PC-9 (cell line): ENCODE measurements around the gene ALDH3A1. TPM values are rescaled to one million over a fixed set of nuclear protein-coding genes. Genes with fewer than 3 reads are reported as not detected.

Experiments
- BruUV-seq: library from RNA; stranded (reverse); fragments of 400-500 nt; replicated peaks from 2 replicates; lab custom pipeline; 2021; lab: Mats Ljungman, UMichigan
- CTCF ChIA-PET: fragments of 300-600 bp; sonication (Branson Sonifier 250); formaldehyde crosslinking; loops from one replicate; lab custom pipeline; 2022; ENCODE audit warnings: antibody characterized with exemption; lab: Charles Lee
- POLR2A ChIA-PET: fragments of 300-600 bp; sonication (Branson Sonifier 250); formaldehyde crosslinking; loops from one replicate; lab custom pipeline; 2022; ENCODE audit warnings: antibody characterized with exemption; ENCODE audit not compliant: unreplicated experiment; lab: Charles Lee
- DNase-seq, 2 experiments: peaks; one replicate each; pipeline versions ENCODE4 v3.0.0 to v3.0.0-alpha.2; 2015 to 2022; ENCODE audit warnings: mixed read lengths in 1 of 2
- H2AFZ ChIP-seq: fragments of 200-600 bp; sonication (generic); 2 replicates; pipeline ENCODE4 v1.8.1; 2017; ENCODE audit warnings: antibody characterized with exemption
- H3F3A ChIP-seq: fragments of 200-600 bp; sonication (generic); 2 replicates; pipeline ENCODE4 v1.8.1; 2017; ENCODE audit warnings: antibody characterized with exemption, mild to moderate bottlenecking, low read depth; ENCODE audit not compliant: insufficient read depth
- H3K27ac ChIP-seq: fragments of 200-600 bp; sonication (generic); 2 replicates; pipeline ENCODE4 v1.6.1; 2016; ENCODE audit warnings: mixed run types
- H3K27me3 ChIP-seq: fragments of 200-600 bp; sonication (generic); 2 replicates; pipeline ENCODE4 v1.6.1; 2016; ENCODE audit warnings: low read depth, mixed run types; ENCODE audit not compliant: insufficient read depth
- H3K36me3 ChIP-seq: fragments of 200-600 bp; sonication (generic); 2 replicates; pipeline ENCODE4 v1.6.1; 2016; ENCODE audit warnings: low read depth, mixed run types
- H3K4me1 ChIP-seq: fragments of 200-600 bp; sonication (generic); replicated peaks from 2 replicates; pipeline ENCODE4 v1.6.1; 2016; ENCODE audit warnings: mixed run types; ENCODE audit not compliant: insufficient read depth
- H3K4me2 ChIP-seq: fragments of 200-600 bp; sonication (generic); 2 replicates; pipeline ENCODE4 v1.6.1; 2017; ENCODE audit warnings: mixed run types
- H3K4me3 ChIP-seq: fragments of 200-600 bp; sonication (generic); 2 replicates; pipeline ENCODE4 v1.6.1; 2016; ENCODE audit warnings: mixed run types
- H3K79me2 ChIP-seq: fragments of 200-600 bp; sonication (generic); 2 replicates; pipeline ENCODE4 v1.6.1; 2017; ENCODE audit warnings: low read depth, mixed run types
- H3K9me2 ChIP-seq: fragments of 200-600 bp; sonication (generic); 2 replicates; pipeline ENCODE4 v1.8.1; 2017; ENCODE audit warnings: mild to moderate bottlenecking; ENCODE audit not compliant: insufficient read depth
- H3K9me3 ChIP-seq: fragments of 200-600 bp; sonication (generic); 2 replicates; pipeline ENCODE4 v1.8.1; 2016; ENCODE audit warnings: low read depth; ENCODE audit not compliant: insufficient read depth
- H4K20me1 ChIP-seq: fragments of 200-600 bp; sonication (generic); 2 replicates; pipeline ENCODE4 v1.8.1; 2017; ENCODE audit not compliant: insufficient read depth
- EZH2 ChIP-seq: fragments of 200-600 bp; sonication (generic); IDR thresholded peaks from 2 replicates; pipeline ENCODE4 v1.8.0; 2017; ENCODE audit warnings: antibody characterized with exemption, low read depth
- intact Hi-C: fragments of 100-400 bp; cut with micrococcal nuclease; formaldehyde crosslinking; loops from one replicate; pipeline ENCODE4 v1.10.0; 2022; ENCODE audit not compliant: unreplicated experiment
- total RNA-seq: library from RNA; stranded (reverse); gene quantifications from 2 replicates; pipeline ENCODE4 v1.2.3, GENCODE V29; 2021
- TF ChIP-seq, protein P1 (sequence below): fragments of 200-600 bp; sonication (generic); conservative IDR thresholded peaks from 2 replicates; pipeline ENCODE4 v1.6.1; 2017; ENCODE audit warnings: mixed run types, antibody characterized with exemption, mild to moderate bottlenecking, moderate library complexity

The ALDH3A1 gene
- total RNA-seq, 1 experiment from 2014 or later: 1,620 TPM

GRCh38 chr17:19737305-19738072 is 10.6 kb downstream of the ALDH3A1 start:
- H3K9me3 ChIP-seq: no peaks in the 10 kb centered on the region
- peaks cover 38% of the 10 kb centered on the region for H3F3A ChIP-seq
- peaks cover 3% of the 10 kb centered on the region; the same call in 1 of the 2 replicates for H3K36me3 ChIP-seq
- intact Hi-C loops: no loop called here
- ChIA-PET CTCF (no interaction called here), POLR2A (interaction anchor here (0.6 to 0.9 kb wide), 2 partner anchors 14 to 89 kb away, joined by 4 to 7 read pairs; partner anchors contain the start of gene ALDH3A2)
- H3K9me2 ChIP-seq: no peaks in the 10 kb centered on the region
- H3K27ac ChIP-seq: no peak overlapping the region
- no peaks in the 10 kb centered on the region for H3K27me3 ChIP-seq
- BruUV-seq: no TSS peak
- H3K4me2 ChIP-seq: no peak overlapping the region
- H2AFZ ChIP-seq: no peak overlapping the region
- no peak overlapping the region for H3K4me3 ChIP-seq
- peaks cover 16% of the 10 kb centered on the region for H3K4me1 ChIP-seq
- DNase-seq: no peak
- TF ChIP-seq EZH2: no peak
- TF ChIP-seq, protein P1, sequence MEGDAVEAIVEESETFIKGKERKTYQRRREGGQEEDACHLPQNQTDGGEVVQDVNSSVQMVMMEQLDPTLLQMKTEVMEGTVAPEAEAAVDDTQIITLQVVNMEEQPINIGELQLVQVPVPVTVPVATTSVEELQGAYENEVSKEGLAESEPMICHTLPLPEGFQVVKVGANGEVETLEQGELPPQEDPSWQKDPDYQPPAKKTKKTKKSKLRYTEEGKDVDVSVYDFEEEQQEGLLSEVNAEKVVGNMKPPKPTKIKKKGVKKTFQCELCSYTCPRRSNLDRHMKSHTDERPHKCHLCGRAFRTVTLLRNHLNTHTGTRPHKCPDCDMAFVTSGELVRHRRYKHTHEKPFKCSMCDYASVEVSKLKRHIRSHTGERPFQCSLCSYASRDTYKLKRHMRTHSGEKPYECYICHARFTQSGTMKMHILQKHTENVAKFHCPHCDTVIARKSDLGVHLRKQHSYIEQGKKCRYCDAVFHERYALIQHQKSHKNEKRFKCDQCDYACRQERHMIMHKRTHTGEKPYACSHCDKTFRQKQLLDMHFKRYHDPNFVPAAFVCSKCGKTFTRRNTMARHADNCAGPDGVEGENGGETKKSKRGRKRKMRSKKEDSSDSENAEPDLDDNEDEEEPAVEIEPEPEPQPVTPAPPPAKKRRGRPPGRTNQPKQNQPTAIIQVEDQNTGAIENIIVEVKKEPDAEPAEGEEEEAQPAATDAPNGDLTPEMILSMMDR: no peak
- H4K20me1 ChIP-seq: no peaks in the 10 kb centered on the region
- H3K79me2 ChIP-seq: no peaks in the 10 kb centered on the region

GRCh38 chr17:19736071-19736470 is 12.0 kb downstream of the ALDH3A1 start:
- ChIA-PET CTCF (no interaction called here), POLR2A (interaction anchor here (0.7 kb wide), 1 partner anchor 32 kb away, joined by 7 read pairs; no protein-coding TSS in a partner anchor)
- no TSS peak for BruUV-seq
- Histone ChIP-seq H3K4me2 (no peak overlapping the region), H4K20me1 (no peaks in the 10 kb centered on the region), H3K27me3 (no peaks in the 10 kb centered on the region), H3K4me1 (peaks cover 16% of the 10 kb centered on the region), H3K27ac (no peak overlapping the region), H3K9me2 (no peaks in the 10 kb centered on the region), H2AFZ (no peak overlapping the region), H3F3A (peaks cover 34% of the 10 kb centered on the region), H3K9me3 (no peaks in the 10 kb centered on the region), H3K4me3 (no peak overlapping the region), H3K36me3 (no peaks in the 10 kb centered on the region; the same call in 1 of the 2 replicates), H3K79me2 (no peaks in the 10 kb centered on the region)
- intact Hi-C loops: no loop called here
- no peak for DNase-seq
- TF ChIP-seq EZH2: no peak
- TF ChIP-seq, protein P1: no peak

GRCh38 chr17:19733953-19734526 is 14.1 kb downstream of the ALDH3A1 start:
- Histone ChIP-seq H3F3A (peaks cover 36% of the 10 kb centered on the region), H3K36me3 (no peaks in the 10 kb centered on the region; the same call in 1 of the 2 replicates), H3K27me3 (no peaks in the 10 kb centered on the region), H3K9me2 (no peaks in the 10 kb centered on the region), H3K4me1 (peaks cover 22% of the 10 kb centered on the region), H3K9me3 (no peaks in the 10 kb centered on the region), H3K79me2 (no peaks in the 10 kb centered on the region), H3K4me2 (no peak overlapping the region), H3K27ac (no peak overlapping the region), H4K20me1 (no peaks in the 10 kb centered on the region), H3K4me3 (no peak overlapping the region), H2AFZ (no peak overlapping the region)
- intact Hi-C loops: no loop called here
- no TSS peak for BruUV-seq
- CTCF ChIA-PET: no interaction called here
- POLR2A ChIA-PET: interaction anchor here (1.6 kb wide), 1 partner anchor 10 kb away, joined by 11 read pairs; no protein-coding TSS in a partner anchor
- no peak for DNase-seq
- no peak for TF ChIP-seq EZH2
- TF ChIP-seq, protein P1: no peak
